ENCODE data around the gene CLRN1. TPM values are rescaled to one million over a fixed set of nuclear protein-coding genes. Genes with fewer than 3 reads are reported as not detected.

CLRN1 gene
- total and polyA plus RNA-seq, 9 of the 15 experiments (the other 6 are each of a cell fraction or from before 2014, with no cell fraction given): not detected

DNA sequence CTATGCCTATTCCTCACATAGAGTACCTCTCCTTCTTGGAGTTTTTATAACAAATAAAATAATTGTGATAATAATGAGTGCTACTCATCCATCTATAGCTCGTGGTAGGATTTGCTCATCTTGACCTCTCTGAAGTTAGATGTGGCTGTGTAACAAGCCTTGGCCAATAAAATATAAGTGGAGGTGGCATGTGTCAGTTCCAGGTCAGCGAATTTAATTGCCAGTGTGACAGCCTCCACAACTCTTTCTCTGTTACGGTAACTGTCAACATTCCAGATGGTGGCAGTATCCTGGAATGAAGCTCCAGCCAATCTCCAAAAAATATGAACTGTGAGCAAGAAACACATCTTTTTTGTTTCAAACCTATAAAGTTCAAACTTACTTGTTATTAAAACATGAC, 13.8 kb downstream of the CLRN1 start:
- CTCF ChIA-PET (ENCODE audit: low intra/inter-chr PET ratio): no interaction called here

More for the DNA sequence above, 13.8 kb downstream of the CLRN1 start:
- no peak for DNase-seq (ENCODE audit: extremely low read depth in 1 of 4, low spot score in 3 of 4)
- POLR2A ChIA-PET: no interaction called here
- intact Hi-C loops (cut with micrococcal nuclease): no loop called here
- H3K4me1 ChIP-seq (replicated peaks in 1 of 2; ENCODE audit: control insufficient read depth in 2 of 2, insufficient read depth in 2 of 2, low read length in 2 of 2): no peaks in the 10 kb centered on the region
- 0% methylated on average over 3 of the region's 3 CpGs for WGBS (ENCODE audit: insufficient coverage, low coverage, missing lambda C conversion rate)
- TF ChIP-seq LCOR (CRISPR knock-in tag; IDR thresholded peaks at IDR 0.05) (no peak), ZNF518B (CRISPR knock-in tag; IDR thresholded peaks at IDR 0.05) (no peak), NFE2 (IDR thresholded peaks at IDR 0.05; ENCODE audit: low read depth) (no peak), BRD9 (IDR thresholded peaks at IDR 0.05; ENCODE audit: low read depth, partially characterized antibody) (no peak), ZNF253 (CRISPR knock-in tag; conservative IDR thresholded peaks at IDR 0.05) (no peak)
- H3K9me1 ChIP-seq (ENCODE audit: control insufficient read depth, insufficient read depth, low read length): no peaks in the 10 kb centered on the region
- no peak overlapping the region for H3K4me2 ChIP-seq (ENCODE audit: insufficient read depth, low read length)
- peaks cover 5 to 11% of the 10 kb centered on the region in 2 experiments; a peak in 3 of 5 replicates for H3K27me3 ChIP-seq (ENCODE audit: control insufficient read depth in 2 of 2, insufficient read depth in 2 of 2, low read length in 2 of 2)
- H3K27ac ChIP-seq (ENCODE audit: extremely low read depth, low read depth, low read length): no peak overlapping the region
- H3K9me3 ChIP-seq (replicated peaks; ENCODE audit: control insufficient read depth, insufficient read depth, low read depth, low read length): no peaks in the 10 kb centered on the region
- no TSS peak for BruUV-seq (replicated peaks)
- H3K9ac ChIP-seq (ENCODE audit: insufficient read depth in 1 of 2, low read depth in 2 of 2, low read length in 2 of 2): no peak overlapping the region
- no peaks in the 10 kb centered on the region for H4K20me1 ChIP-seq (replicated peaks; ENCODE audit: control insufficient read depth, insufficient read depth, low read length)
- H3K79me2 ChIP-seq (ENCODE audit: control insufficient read depth, insufficient read depth, low read length): no peaks in the 10 kb centered on the region
- FAIRE-seq: no peak
- ATAC-seq: no peak
- in situ Hi-C loops (cut with MboI): no loop called here
- H3K4me3 ChIP-seq: no peak overlapping the region
- H2AFZ ChIP-seq (ENCODE audit: low read depth, low read length): no peak overlapping the region
- no peaks in the 10 kb centered on the region for H3K36me3 ChIP-seq (ENCODE audit: control insufficient read depth, insufficient read depth, low read length)

Measured in K562 (cell line).